ENCODE measurements around the gene C1R.

C1R gene

DNA sequence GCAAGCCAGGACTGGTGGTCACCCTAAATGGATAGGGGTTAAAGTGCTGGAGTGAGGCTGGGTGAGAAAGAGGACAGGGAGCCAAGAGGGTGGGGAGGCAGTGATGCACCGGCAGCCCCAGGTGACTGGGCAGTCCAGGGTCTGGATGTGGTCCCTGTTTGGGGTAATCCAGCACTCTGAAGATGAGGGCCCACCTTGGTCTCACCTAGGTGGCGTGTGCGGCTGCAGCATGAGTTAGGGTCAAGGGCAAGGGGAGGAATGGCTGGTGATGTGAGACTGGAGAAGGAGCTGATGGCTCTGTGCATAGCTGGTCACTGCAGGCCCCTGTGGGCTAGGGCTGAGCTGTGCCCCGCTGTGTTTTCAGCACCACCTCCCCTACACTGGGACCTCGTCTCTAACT lies 18.4 kb upstream of the C1R start:
- no peak overlapping the region for H2BK5ac ChIP-seq (ENCODE audit: low read length)
- peak overlapping the region; percentile 5 for H2AK5ac ChIP-seq (ENCODE audit: low read depth, low read length)
- no peak overlapping the region for H3K14ac ChIP-seq (ENCODE audit: low read length)
- H2BK120ac ChIP-seq (ENCODE audit: low read depth, low read length): no peak overlapping the region
- peak overlapping the region; percentile 38 for H3K9ac ChIP-seq (ENCODE audit: low read depth, low read length, poor library complexity)
- no peak overlapping the region for H3K23ac ChIP-seq (ENCODE audit: low read depth, low read length, poor library complexity)
- H3K4me1 ChIP-seq (ENCODE audit: control insufficient read depth in 2 of 2, insufficient read depth in 1 of 2, low read depth in 1 of 2, low read length in 2 of 2): peaks cover 2 to 8% of the 10 kb centered on the region in 2 donors
- H3K9me3 ChIP-seq (replicated peaks in 1 of 2; ENCODE audit: control insufficient read depth in 2 of 2, insufficient read depth in 1 of 2, low read depth in 1 of 2, low read length in 2 of 2): peaks cover 2 to 16% of the 10 kb centered on the region in 2 donors
- no peaks in the 10 kb centered on the region for H3K27me3 ChIP-seq (ENCODE audit: control insufficient read depth in 3 of 3, insufficient read depth in 3 of 3, low read depth in 1 of 3, low read length in 3 of 3)
- no CpG with 5 or more reads among the region's 5 CpGs for WGBS, 2 donors (ENCODE audit: extremely low coverage in 2 of 2, insufficient read length in 2 of 2, insufficient replicate concordance in 1 of 2)
- H3K4me2 ChIP-seq (ENCODE audit: insufficient read depth, low read length, poor library complexity, severe bottlenecking): no peak overlapping the region
- no peak overlapping the region for H3K4me3 ChIP-seq (ENCODE audit: low read length in 2 of 2)
- no peak overlapping the region for H3K27ac ChIP-seq (replicated peaks; ENCODE audit: low read length)
- H3K36me3 ChIP-seq (replicated peaks in 1 of 2; ENCODE audit: control insufficient read depth in 2 of 2, insufficient read depth in 2 of 2, low read length in 2 of 2): peaks cover 0 to 13% of the 10 kb centered on the region in 2 donors
- no peak overlapping the region for H2BK12ac ChIP-seq (ENCODE audit: low read length)
- H4K8ac ChIP-seq (ENCODE audit: low read depth, low read length): no peak overlapping the region
- no peak for DNase-seq (ENCODE audit: low spot score)
- no peak overlapping the region for H4K91ac ChIP-seq (ENCODE audit: low read depth, low read length, poor library complexity)
- H3K4ac ChIP-seq (ENCODE audit: low read length): no peak overlapping the region
- no peak overlapping the region for H2BK15ac ChIP-seq (ENCODE audit: low read length)
- peaks cover 2% of the 10 kb centered on the region for H3K79me1 ChIP-seq (ENCODE audit: low read depth, low read length)
- H2AFZ ChIP-seq (ENCODE audit: low read length): no peak overlapping the region
- H3K18ac ChIP-seq (ENCODE audit: low read length): no peak overlapping the region

DNA sequence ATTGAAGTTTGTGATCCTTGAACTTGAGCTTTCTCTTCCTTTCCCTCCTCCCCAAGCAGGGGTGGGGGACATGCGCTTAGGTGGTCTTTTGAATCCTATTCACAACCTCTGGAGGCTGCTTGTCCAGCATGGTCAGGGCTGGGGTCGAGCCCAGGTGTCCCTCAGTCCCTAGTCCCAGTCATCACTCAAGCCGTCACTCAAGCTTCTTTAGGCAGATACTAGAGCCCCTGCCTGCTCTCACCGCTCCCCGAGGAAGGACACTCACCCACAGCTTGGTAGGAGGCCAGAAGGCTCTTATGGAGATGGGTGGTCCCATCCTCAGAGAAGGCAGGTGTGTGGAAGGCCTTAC lies 17.3 kb upstream of the C1R start:
- WGBS, 2 donors (ENCODE audit: extremely low coverage in 2 of 2, insufficient read length in 2 of 2, insufficient replicate concordance in 1 of 2): no CpG with 5 or more reads among the region's 5 CpGs
- H3K27ac ChIP-seq (replicated peaks; ENCODE audit: low read length): no peak overlapping the region

DNA sequence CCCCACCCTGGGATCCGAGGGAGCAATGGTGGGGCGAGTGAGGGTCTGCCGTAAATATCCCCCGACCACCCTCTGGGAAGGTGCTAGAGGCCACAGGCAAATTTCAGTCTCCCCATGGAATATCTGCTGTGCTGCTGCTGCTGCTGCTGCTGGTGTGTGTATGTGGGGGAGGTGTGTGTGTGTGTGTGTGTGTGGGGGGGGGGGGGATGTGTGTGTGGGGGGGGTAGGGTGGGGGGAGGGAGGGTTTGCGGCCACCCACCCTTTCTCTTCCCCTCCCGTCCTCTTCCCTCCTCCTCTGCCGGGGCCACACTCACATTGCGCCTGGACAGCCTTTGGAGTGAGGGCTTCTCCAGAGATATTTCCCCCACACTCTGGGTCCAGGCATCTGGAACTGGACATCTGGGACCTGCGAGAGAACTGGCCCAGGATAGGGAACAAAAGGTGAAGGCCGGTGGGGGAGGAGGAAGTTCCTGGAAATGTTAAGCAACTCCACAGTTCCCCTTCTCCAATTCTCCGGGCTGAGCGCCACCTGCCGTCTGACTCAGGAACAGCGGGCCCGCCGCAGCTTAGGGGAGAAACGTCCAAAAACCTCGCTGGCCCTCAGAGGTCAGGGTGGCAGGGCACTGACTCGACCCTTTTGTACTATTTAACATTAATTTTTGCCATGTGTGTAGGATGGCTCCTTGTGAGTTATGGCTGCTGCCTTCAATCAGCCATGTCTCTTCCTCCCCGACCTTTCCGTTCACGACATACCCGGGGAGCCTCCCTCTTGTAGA lies 16.7 kb upstream of the C1R start, which contains the start of gene C1RL:
TSS of gene C1RL (minus strand) at position 419 of the 776 bp plus-strand sequence. CDS start at position 385, 34 bp downstream.
- H3K18ac ChIP-seq (ENCODE audit: low read length): peak within 1 kb of the TSS; percentile 94

More for the DNA sequence above, 17.3 kb upstream of the C1R start:
- peaks cover 0 to 8% of the 10 kb centered on the region in 2 donors for H3K36me3 ChIP-seq (replicated peaks in 1 of 2; ENCODE audit: control insufficient read depth in 2 of 2, insufficient read depth in 2 of 2, low read length in 2 of 2)
- H2AK5ac ChIP-seq (ENCODE audit: low read depth, low read length): no peak overlapping the region
- no peak overlapping the region for H4K8ac ChIP-seq (ENCODE audit: low read depth, low read length)
- peak overlapping the region; percentile 91 for H2BK5ac ChIP-seq (ENCODE audit: low read length)
- peak overlapping the region; percentile 86 for H2AFZ ChIP-seq (ENCODE audit: low read length)
- no peak for DNase-seq (ENCODE audit: low spot score)
- H2BK12ac ChIP-seq (ENCODE audit: low read length): no peak overlapping the region
- H3K27me3 ChIP-seq (ENCODE audit: control insufficient read depth in 3 of 3, insufficient read depth in 3 of 3, low read depth in 1 of 3, low read length in 3 of 3): no peaks in the 10 kb centered on the region
- H3K9me3 ChIP-seq (replicated peaks in 1 of 2; ENCODE audit: control insufficient read depth in 2 of 2, insufficient read depth in 1 of 2, low read depth in 1 of 2, low read length in 2 of 2): peaks cover 2 to 16% of the 10 kb centered on the region in 2 donors
- H3K4me2 ChIP-seq (ENCODE audit: insufficient read depth, low read length, poor library complexity, severe bottlenecking): no peak overlapping the region
- H3K9ac ChIP-seq (ENCODE audit: low read depth, low read length, poor library complexity): no peak overlapping the region
- peak overlapping the region; percentile 46 for H2BK15ac ChIP-seq (ENCODE audit: low read length)
- no peak overlapping the region for H3K18ac ChIP-seq (ENCODE audit: low read length)
- peaks cover 2% of the 10 kb centered on the region for H3K79me1 ChIP-seq (ENCODE audit: low read depth, low read length)
- H3K4ac ChIP-seq (ENCODE audit: low read length): no peak overlapping the region
- peaks cover 2 to 8% of the 10 kb centered on the region in 2 donors for H3K4me1 ChIP-seq (ENCODE audit: control insufficient read depth in 2 of 2, insufficient read depth in 1 of 2, low read depth in 1 of 2, low read length in 2 of 2)
- peak overlapping the region in 1 of 2 donors; percentile 64 for H3K4me3 ChIP-seq (ENCODE audit: low read length in 2 of 2)
- H3K23ac ChIP-seq (ENCODE audit: low read depth, low read length, poor library complexity): no peak overlapping the region
- H2BK120ac ChIP-seq (ENCODE audit: low read depth, low read length): no peak overlapping the region
- H3K14ac ChIP-seq (ENCODE audit: low read length): no peak overlapping the region
- H4K91ac ChIP-seq (ENCODE audit: low read depth, low read length, poor library complexity): no peak overlapping the region

More for the DNA sequence above, 16.7 kb upstream of the C1R start, which contains the start of gene C1RL:
- H3K27ac ChIP-seq (replicated peaks; ENCODE audit: low read length): peak within 1 kb of the TSS; percentile 60
- H3K4ac ChIP-seq (ENCODE audit: low read length): no peak within 1 kb of the TSS
- peak within 1 kb of the TSS; percentile 97 for H2BK120ac ChIP-seq (ENCODE audit: low read depth, low read length)
- peak within 1 kb of the TSS; percentile 91 for H2AK5ac ChIP-seq (ENCODE audit: low read depth, low read length)
- peak; percentile 84 for DNase-seq (ENCODE audit: low spot score)
- peak within 1 kb of the TSS; percentile 92 for H3K9ac ChIP-seq (ENCODE audit: low read depth, low read length, poor library complexity)
- H3K4me2 ChIP-seq (ENCODE audit: insufficient read depth, low read length, poor library complexity, severe bottlenecking): peak within 1 kb of the TSS; percentile 85
- H3K14ac ChIP-seq (ENCODE audit: low read length): no peak within 1 kb of the TSS
- no CpG with 5 or more reads among the region's 23 CpGs for WGBS, 2 donors (ENCODE audit: extremely low coverage in 2 of 2, insufficient read length in 2 of 2, insufficient replicate concordance in 1 of 2)
- H2BK15ac ChIP-seq (ENCODE audit: low read length): peak within 1 kb of the TSS; percentile 96
- peaks cover 2% of the 10 kb centered on the region for H3K79me1 ChIP-seq (ENCODE audit: low read depth, low read length)
- peak within 1 kb of the TSS; percentile 90 for H2AFZ ChIP-seq (ENCODE audit: low read length)
- peaks cover 2 to 16% of the 10 kb centered on the region in 2 donors for H3K9me3 ChIP-seq (replicated peaks in 1 of 2; ENCODE audit: control insufficient read depth in 2 of 2, insufficient read depth in 1 of 2, low read depth in 1 of 2, low read length in 2 of 2)
- H2BK5ac ChIP-seq (ENCODE audit: low read length): peak within 1 kb of the TSS; percentile 91
- H3K4me3 ChIP-seq (ENCODE audit: low read length in 2 of 2): peak within 1 kb of the TSS; percentile 64 to 79
- H3K4me1 ChIP-seq (ENCODE audit: control insufficient read depth in 2 of 2, insufficient read depth in 1 of 2, low read depth in 1 of 2, low read length in 2 of 2): peaks cover 2 to 8% of the 10 kb centered on the region in 2 donors
- H3K36me3 ChIP-seq (replicated peaks in 1 of 2; ENCODE audit: control insufficient read depth in 2 of 2, insufficient read depth in 2 of 2, low read length in 2 of 2): peaks cover under 1 to 13% of the 10 kb centered on the region in 2 donors
- peak within 1 kb of the TSS; percentile 67 for H2BK12ac ChIP-seq (ENCODE audit: low read length)
- H3K27me3 ChIP-seq (ENCODE audit: control insufficient read depth in 3 of 3, insufficient read depth in 3 of 3, low read depth in 1 of 3, low read length in 3 of 3): no peaks in the 10 kb centered on the region
- H4K8ac ChIP-seq (ENCODE audit: low read depth, low read length): peak within 1 kb of the TSS; percentile 56
- peak within 1 kb of the TSS; percentile 12 for H3K23ac ChIP-seq (ENCODE audit: low read depth, low read length, poor library complexity)
- no peak within 1 kb of the TSS for H4K91ac ChIP-seq (ENCODE audit: low read depth, low read length, poor library complexity)

Measured in neuronal stem cell (in vitro differentiated cells).